Glomerular endothelial cell (primary cell): Measurements from ENCODE around the gene ZFPM1. TPM values are rescaled to one million over a fixed set of nuclear protein-coding genes. Genes with fewer than 3 reads are reported as not detected.

Experiments
- DNase-seq: peaks from one replicate; pipeline ENCODE4 v3.0.0-alpha.2; 2011; ENCODE audit warnings: low read depth, low spot score; ENCODE audit errors: extremely low read depth
- total RNA-seq: library from RNA; depleted of rRNA; stranded (reverse); fragments of >200 nt; gene quantifications from 2 replicates; pipeline ENCODE4 v1.2.3, GENCODE V29; 2015

ZFPM1 gene
- total RNA-seq, 1 donor from 2014 or later, result 3.3 TPM

DNA sequence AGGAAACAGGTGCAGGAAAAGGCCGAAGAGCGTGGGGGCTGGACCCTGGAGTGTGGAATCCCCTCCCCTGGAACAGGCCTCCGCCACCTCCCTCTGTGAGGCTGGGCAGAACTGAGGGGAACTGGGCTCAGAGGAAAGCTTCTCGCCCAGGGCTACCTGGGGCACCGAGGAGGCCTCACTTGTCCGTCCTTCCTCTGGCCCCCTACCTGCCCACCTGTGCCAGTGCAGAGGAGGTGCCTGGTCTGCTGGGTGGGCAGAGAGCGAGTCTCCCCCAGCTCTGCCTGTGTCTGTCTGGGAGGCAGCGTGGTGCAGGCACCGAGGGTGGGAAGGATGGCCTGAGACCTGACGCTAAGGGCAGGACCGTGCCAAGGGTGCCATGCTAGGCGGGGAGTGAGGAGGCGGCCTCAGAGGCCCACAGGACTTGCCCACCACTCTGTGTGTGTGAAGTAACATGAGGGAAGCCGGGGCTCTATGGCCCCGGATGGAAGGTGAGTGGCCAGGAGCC is 42.2 kb downstream of the ZFPM1 start:
- DNase-seq, result no peak

DNA sequence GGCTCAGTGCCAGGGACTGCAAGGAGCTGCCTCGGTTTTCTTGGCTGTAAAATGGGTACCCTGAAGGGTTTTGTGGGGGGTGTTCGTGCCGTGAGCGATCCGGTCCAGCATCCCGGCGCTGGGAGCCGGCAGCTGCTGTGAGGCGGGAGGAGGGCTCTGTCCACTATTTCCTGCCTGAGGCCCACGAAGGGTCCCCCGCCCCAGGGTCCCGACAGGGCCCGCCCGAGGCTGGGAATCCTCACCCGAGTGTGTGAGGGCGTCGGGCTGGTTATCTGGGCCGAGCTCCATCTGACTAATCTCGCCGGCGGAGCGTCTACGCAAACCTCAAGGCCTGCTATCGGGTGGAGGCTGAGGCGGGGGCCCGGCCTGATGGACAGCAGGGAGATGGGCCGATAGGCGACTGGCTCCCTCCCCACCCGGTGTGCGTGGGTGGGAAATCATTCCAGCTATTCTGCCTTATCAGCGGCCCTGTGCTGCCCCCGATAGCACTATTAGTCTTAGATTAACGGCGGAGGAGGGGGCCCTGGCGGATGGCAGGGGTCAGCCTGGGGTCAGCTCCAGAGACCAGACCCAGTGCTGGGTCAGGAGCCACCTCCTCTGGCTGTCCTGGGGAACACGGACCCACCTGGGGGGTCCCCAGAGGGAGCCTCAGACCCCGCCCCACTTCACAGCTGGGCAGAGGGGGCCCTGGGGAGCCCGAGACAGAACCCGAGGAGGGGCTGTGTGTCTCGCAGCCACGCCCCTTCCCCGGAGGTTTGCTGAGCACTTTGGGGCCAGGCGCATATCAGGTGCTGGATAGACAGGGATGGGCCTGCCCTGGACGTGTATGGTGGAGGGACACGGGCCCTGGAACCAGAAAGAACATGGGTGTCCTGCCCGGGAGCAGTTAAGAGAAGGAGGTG is 44.7 kb downstream of the ZFPM1 start:
- no peak for DNase-seq

DNA sequence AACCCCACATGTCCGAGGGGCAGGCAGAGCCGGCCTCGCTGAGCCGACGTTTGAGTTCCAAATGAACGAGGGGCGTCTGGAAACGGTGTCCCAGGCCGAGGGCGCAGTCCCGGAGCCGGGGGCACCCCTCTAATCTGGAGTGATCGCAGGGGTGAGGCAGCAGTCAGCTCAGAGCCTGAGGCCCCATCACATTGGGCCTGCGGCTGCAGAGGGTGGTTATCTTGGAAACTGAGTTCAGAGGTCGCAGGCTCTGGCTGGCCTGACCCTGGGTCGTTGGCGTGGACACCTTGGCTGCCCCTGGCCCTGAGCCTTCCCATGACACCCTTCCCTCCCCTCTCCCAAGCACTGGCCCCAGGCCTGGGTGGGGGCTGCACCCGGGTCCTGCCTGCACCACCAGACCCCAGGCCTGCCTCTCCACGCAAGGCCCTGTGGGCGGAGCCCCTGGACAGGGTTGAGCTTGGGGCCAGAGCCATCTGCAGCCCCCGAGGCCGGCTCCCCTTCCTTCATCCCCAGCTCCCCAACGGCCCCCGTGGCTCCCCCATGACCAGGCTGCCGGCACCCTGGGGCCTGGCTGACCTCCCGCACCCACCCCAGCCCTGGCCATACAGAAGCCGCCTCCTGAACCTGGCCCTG is 45.6 kb downstream of the ZFPM1 start:
- no peak for DNase-seq

GRCh38 chr16:88499292-88499691 is 46.2 kb downstream of the ZFPM1 start:
- DNase-seq, result no peak

- no peak for DNase-seq
Observed at GRCh38 chr16:88499836-88500251, 46.8 kb downstream of the ZFPM1 start.

GRCh38 chr16:88500255-88500661 is 47.2 kb downstream of the ZFPM1 start:
- no peak for DNase-seq

GRCh38 chr16:88502371-88502770 is 49.3 kb downstream of the ZFPM1 start:
- DNase-seq, result no peak

DNA sequence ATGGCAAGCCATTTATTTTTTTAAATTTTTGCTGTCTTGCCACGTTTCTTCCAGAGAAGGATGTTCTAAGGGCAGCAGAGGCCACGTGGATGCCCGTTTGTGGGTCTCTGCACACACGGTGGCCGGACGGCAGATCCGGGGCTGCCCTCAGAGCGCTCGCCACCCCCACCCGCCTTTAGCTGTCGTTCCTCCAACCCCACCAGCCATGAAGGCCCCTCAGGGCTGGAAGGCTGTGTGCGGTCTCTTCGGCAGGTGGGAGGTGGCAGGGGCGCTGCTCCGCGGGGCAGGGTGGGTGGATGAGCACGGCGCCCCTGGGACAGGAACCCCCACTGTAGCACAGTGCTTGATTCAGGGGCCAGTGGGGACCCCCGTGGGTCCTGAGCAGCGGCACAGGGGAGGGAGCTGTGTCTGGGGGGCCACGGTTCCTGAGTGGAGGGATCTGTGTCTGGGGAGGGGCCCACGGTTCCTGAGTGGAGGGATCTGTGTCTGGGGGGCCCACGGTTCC is 49.7 kb downstream of the ZFPM1 start:
- no peak for DNase-seq

- no peak for DNase-seq
Observed at GRCh38 chr16:88503374-88503770, 50.3 kb downstream of the ZFPM1 start.

DNA sequence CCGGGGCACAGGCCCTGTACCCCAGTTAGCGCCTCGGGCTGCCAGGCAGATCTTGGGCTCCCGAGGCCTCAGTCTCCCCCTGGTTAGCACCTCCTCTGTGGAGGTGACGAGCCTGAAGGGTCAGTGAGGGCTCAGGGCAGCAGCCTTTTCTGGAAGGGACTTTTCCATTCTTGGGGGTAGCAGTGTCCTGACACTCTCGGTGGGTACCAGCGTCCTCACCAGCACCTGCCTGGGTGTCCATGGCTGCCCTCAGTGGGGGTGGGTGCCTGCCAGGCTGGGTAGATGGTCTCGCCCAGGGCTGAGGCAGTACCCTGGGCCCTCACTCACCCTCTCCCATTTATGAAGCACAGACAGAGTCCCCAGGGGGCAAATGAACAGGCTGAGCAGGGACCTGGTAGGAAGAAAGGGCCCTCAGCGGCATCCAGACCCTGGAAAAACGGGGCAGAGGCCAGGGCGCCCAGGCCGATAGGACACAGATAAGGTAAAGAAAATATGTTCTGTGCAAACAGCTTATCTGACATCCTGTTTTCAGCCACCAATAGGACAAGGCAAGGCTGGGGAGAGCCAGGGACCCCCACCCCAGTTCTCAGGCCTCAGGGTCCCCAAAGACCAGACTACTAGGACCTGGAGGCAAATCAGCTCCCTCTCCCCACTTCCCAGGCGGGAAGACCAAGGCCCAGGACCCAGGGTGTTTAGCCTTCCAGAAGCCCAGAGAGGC is 50.9 kb downstream of the ZFPM1 start:
- no peak for DNase-seq

GRCh38 chr16:88504489-88505404 is 51.7 kb downstream of the ZFPM1 start:
- DNase-seq, result no peak

- DNase-seq, result no peak
Observed at GRCh38 chr16:88505405-88506082, 52.5 kb downstream of the ZFPM1 start.

GRCh38 chr16:88506723-88507122 is 53.6 kb downstream of the ZFPM1 start:
- no peak for DNase-seq

GRCh38 chr16:88507231-88507743 is 54.2 kb downstream of the ZFPM1 start:
- no peak for DNase-seq

GRCh38 chr16:88508376-88508867 is 55.3 kb downstream of the ZFPM1 start:
- no peak for DNase-seq

DNA sequence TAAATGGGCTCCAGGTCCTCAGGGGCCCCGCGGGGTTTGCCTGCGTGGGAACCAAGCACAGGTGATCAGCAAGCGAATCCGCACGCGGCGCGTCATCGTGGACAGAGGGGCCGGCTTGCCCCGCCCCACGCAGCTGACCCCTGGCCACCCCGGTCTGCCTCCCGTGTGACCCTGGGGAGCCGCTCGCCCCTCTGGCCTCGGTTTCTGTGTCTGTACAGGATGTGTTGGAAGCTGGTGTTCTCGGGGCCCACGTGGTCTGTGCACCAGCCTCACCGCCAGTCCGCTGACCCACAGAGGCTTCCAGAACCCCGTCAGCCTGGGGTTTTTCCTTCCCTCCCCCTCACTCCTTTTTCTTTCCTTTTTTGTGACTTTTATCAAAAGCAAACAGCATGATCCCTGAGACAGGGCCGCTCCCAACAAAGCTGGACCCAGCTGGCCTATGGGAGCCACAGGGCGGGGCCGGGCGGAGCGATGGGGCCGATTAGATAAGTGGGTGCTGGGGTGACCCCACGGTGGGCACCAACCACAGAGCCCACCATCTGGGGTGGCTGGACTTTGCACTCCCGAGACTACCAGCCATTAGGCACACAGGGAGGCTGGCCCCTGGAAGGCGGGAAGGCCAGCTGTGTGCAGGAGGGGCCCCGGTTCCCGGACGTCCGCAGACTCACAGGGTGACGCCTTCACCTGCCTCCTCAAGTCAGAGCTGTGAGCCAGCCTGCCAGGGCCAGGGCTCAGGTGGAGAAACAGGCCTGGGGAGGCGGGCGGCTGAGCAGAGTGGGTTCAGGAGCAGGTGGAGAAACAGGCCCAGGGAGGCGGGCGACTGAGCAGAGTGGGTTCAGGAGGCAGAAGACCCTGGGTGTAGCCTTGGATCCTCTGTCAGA is 56.0 kb downstream of the ZFPM1 start:
- DNase-seq, result no peak

DNA sequence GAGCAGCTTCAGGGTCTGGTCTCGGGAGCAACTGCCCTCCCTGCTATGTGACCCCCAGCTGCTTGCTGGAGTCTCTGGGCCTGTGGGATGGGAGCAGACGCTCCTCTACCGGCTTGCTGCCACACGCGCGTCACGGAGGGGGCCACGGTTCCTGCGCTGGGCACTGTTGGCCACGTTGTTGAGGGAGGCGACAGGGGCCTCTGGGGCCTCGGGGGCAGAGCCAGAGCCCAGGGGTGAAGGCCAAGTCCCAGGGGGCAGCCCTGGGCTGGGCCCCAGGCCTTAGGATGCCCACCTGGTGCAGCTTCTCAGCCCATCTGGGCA is 56.6 kb downstream of the ZFPM1 start:
- no peak for DNase-seq
